ENCODE data around the gene SEMA4G.

DNA sequence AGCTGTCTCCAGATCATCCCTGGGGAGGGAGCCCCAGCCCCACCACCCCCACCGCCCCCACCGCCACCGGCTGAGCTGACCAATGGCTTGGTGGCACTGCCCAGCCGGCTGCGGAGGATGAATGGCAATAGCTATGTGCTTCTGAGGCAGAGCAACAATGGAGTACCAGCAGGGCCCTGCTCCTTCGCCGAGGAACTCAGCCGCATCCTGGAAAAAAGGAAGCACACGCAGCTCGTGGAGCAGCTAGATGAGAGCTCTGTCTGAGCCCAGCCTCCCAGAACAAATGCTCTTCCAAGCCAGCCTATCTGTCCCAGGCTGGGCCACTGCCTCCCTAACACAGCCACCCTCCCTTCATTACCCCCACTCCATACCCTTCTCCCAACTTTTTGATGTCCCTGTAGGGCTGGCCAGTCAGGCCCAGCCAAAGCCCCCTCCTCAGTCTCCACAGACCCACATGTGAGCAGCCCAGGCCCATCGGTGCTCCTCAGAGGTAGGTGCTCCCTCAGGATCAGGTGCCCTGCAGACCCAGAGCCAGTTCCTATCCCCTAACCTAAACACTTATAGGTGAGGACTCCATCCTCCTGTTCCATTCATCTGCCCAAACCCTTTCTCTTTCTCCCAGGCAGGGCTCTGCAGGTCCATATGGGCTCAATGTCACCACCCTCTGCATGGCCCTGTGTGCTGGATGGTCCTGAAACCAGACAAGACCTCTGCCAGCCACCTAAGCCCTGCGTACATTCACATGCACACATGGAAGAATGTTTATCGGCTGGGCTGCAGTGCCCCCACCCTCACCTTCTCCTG is 14.8 kb downstream of the SEMA4G start:
- TF ChIP-seq, protein P1, sequence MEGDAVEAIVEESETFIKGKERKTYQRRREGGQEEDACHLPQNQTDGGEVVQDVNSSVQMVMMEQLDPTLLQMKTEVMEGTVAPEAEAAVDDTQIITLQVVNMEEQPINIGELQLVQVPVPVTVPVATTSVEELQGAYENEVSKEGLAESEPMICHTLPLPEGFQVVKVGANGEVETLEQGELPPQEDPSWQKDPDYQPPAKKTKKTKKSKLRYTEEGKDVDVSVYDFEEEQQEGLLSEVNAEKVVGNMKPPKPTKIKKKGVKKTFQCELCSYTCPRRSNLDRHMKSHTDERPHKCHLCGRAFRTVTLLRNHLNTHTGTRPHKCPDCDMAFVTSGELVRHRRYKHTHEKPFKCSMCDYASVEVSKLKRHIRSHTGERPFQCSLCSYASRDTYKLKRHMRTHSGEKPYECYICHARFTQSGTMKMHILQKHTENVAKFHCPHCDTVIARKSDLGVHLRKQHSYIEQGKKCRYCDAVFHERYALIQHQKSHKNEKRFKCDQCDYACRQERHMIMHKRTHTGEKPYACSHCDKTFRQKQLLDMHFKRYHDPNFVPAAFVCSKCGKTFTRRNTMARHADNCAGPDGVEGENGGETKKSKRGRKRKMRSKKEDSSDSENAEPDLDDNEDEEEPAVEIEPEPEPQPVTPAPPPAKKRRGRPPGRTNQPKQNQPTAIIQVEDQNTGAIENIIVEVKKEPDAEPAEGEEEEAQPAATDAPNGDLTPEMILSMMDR (conservative IDR thresholded peaks at IDR 0.05): no peak
- TF ChIP-seq EZH2 (IDR thresholded peaks at IDR 0.05; ENCODE audit: low read depth): no peak

Data from PC-9 (cell line).